ENCODE results near the gene HSF5.
"Not testable (repeated sequence)": the region's sequence is repeated elsewhere in the genome, so short reads cannot be mapped to it uniquely, and the experiment has no call there.

Gene HSF5

DNA sequence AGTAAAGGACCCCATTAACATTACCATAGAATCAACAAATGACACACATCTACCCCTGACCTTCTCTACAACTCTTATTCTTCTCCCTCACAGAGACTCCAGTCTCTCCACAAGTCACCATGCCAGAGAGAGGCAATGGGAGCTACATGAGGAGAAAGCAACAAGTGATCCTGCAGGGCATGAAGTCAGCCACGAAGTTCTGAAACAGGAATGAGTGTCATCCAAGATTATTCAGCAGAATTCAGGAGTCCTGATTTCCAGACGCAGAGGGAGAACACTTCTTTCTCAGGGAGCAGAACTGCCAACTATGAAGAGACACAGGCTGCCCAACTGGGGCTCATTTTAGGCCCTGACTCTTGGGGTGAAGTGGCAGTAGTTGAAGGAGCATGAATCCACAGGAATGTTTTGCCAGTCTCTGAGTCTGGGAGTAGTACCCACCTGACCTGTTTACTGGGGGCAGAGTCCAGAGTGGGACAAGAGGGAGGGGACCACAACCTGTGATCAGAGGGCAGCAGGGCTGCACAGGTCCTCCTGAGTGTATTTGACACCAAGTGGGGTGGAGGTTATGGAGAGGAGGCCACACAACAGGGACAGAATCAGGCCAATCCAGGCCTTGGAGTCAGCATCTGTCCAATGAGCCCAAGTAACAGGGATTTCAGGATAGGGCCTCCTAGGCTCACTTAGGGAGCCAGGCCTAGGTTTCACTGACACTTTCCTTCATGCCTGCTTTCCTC is 28.6 kb upstream of the HSF5 start:
- no peak for DNase-seq (ENCODE audit: low read depth)

DNA sequence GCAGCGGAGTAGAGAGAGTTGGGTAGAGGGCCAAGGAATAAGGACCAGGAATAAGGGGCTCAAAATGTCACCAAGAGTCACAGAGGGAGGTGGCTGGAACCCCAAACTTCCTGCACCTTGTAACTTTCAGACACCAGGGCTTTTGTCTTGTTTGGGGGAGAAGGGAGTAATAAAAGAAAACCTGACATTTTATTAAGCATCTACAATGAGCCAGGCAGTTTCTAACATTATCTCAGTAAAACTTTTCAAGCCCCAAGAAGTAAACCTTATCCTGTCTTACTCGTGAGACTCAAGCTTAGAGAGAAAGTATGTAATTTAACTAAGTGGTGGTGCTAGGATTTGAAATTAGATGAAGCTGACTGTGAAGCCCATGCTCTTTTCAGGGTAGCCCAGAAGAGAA is 27.1 kb upstream of the HSF5 start:
- no peak for DNase-seq (ENCODE audit: low read depth)

- DNase-seq (ENCODE audit: low read depth): no peak
Observed at GRCh38 chr17:58514770-58515157, 26.6 kb upstream of the HSF5 start.

GRCh38 chr17:58513965-58514769 is 26.0 kb upstream of the HSF5 start, which contains the start of gene MTMR4:
Gene MTMR4 (minus strand): TSS chr17:58514638. CDS start chr17:58514407, 231 bp downstream.
- peak; percentile 86 for DNase-seq (ENCODE audit: low read depth)

DNA sequence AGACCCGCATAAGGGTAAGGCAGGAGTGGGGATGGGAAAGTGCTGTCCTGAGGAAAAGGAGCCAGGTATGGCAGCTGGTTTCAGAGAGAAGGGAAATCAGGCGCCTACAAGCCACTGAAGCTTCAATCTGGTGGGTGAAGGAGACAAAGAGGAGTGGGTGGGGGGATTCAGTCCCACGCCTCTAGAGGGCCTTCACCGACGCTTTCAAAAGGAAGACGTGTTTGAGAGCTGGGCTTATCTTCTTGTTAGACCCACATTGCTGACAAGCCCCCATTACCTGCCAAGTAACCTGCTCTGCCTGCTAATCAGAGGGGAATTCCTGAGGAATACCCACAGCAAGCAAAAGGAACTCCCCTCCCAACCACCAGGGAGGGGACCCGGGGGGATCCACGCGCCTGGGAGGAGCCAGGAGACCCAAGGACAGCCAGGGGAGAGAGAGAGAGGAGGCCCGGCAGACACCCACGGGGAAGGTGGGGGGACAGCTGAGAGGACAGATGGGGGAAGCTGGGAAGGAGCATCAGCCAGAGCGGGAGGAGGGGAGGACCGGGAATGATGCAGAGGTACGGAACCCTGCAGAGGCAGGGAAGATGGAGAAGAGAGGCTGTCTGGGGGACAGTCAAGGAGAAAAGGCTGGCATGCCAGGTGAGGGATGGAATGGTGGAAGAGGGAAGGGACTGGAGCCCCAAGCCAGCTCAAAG is 25.2 kb upstream of the HSF5 start:
- DNase-seq (ENCODE audit: low read depth): no peak

DNA sequence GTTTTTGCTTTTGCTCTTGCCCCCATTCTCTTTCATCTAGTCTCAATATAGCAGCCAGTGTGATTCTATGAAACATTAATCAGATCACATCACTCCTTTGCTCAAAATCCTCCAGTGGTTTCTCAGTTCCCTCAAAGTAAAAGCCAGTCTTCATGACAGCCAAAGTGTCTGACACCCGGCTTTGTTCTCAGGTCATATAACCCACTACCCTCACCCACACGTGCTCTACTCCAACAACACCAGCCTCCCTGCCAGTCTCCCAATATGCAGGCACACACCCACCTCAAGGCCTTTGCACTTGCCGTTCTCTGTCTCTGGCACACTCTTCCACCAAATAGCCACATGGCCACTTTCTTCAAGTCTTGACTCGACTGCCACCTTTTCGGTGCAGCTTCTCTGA is 21.9 kb upstream of the HSF5 start:
- DNase-seq (ENCODE audit: low read depth): no peak

DNA sequence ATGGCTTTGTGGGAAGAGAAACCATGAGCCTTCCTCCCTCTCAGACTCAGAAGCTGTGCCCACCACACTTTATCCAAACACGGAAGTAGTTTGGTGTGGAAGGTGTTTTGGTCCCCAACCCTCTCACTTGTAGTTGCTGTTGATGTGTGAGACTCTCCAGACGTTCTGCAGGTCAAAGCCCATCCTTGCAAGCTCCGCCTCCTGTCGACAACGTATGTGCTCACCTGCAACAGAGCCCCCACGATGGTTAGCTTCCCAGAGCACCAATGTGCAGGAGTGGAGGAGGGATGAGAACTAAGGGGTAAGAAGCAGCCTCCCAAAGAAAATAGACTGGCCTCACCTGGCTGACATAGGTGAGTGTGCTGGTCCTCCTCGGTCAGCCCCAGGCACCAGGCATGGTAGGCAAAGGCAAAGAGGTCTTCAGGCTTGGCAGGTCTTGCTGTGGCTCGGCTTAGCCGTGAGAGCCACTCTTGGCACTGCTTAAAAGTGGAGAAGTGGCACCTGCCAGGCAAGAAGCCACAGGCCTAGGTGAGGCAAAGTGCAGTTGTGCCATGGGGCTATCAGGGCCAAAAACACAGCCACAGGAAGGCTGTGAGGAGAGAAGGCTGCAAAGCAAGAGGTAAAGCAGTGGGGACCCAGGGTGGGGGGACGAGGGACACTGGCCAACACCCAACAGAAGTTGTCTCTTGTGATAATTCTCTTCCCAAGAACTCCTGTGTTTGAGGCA is 20.3 kb upstream of the HSF5 start:
- no peak for DNase-seq (ENCODE audit: low read depth)

- peak; percentile 75 for DNase-seq (ENCODE audit: low read depth)
Observed at GRCh38 chr17:58507123-58507634, 19.0 kb upstream of the HSF5 start.

GRCh38 chr17:58506354-58507080 is 18.3 kb upstream of the HSF5 start:
- DNase-seq (ENCODE audit: low read depth): peak; percentile 52

DNA sequence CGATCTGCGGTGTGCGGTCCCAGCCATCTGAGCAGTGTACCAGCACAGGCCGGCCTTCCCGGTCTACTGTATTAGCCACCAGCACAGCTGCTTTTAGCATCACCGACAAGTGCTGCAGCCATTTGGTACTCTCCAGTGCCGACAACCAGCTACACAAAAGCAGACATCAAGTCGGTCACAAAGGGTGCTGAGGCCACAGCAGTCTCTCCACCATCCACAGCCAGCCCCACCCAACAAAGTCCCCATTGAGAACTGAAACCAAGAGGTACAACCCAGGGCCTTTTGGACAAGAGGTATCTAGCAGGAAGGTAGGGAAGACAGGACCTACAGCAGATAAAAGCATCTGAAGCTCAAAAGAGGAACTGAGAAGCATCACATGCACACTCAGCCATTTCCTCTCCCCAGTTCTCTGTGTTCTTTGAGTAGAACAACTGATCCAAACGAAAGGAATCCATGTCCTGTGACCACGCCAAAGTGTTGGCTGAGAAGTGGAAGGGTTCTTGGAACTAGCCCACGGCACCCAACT is 16.7 kb upstream of the HSF5 start:
- DNase-seq (ENCODE audit: low read depth): no peak

DNA sequence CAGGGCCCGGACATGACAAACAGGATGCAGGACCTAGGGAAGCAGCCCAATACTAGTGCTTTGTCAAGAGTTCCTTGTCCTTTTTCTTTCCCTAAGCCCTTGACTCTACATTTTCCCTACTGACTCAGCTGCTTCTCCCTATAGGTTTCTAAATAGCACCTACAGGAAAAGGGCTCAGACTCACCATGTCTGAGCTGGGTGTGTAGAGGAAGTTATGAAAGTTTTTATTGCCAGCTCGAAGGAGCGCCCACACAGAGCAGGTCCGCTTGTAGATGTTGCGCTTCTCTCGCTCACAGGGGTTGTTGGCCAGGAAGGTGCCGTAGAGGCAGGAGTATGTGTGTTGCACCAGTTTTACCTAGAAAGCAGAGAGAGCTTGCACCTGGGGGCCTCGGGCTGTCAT is 15.7 kb upstream of the HSF5 start:
- no peak for DNase-seq (ENCODE audit: low read depth)

DNA sequence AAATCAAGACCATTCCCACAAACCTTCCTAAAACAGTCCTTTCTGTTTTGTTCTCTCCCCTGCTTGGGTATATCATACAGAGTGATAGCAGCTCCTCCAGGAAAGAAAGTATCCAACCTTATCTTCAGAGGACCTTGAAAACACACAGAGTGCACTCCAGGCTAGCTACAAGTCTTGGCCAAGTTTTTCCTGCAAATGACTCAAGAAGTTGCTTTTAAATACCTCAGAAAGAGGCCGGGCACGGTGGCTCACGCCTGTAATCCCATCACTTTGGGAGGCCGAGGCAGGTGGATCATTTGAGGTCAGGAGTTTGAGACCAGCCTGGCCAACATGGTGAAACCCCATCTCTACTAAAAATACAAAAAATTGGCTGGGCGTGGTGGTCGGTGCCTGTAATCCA is 14.9 kb upstream of the HSF5 start:
- not testable (repeated sequence) for DNase-seq (ENCODE audit: low read depth)

- DNase-seq (ENCODE audit: low read depth): no peak
Observed at GRCh38 chr17:58501451-58501850, 13.2 kb upstream of the HSF5 start.

- DNase-seq (ENCODE audit: low read depth): no peak
Observed at GRCh38 chr17:58498177-58498828, 10.1 kb upstream of the HSF5 start.

DNA sequence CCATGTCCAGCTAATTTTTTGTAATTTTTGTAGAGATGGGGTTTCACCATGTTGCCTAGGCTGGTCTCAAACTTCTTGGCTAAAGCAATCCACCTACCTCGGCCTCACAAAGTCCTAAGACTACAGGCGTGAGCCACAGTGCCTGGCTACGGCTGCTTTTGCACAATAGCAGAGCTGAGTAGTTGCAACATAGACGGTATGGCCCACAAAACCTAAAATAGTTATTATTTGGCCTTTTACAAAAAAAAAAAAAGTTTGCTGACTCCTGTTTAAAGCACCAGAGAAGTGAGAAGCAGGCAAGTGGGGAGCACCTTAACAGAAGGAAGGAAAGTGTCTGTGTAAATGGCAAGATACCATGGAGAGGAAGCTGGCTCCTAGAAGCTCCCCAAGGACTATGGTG is 5.3 kb upstream of the HSF5 start:
- no peak for DNase-seq (ENCODE audit: low read depth)

GRCh38 chr17:58492238-58493121 is 4.3 kb upstream of the HSF5 start:
- DNase-seq (ENCODE audit: low read depth): no peak

DNA sequence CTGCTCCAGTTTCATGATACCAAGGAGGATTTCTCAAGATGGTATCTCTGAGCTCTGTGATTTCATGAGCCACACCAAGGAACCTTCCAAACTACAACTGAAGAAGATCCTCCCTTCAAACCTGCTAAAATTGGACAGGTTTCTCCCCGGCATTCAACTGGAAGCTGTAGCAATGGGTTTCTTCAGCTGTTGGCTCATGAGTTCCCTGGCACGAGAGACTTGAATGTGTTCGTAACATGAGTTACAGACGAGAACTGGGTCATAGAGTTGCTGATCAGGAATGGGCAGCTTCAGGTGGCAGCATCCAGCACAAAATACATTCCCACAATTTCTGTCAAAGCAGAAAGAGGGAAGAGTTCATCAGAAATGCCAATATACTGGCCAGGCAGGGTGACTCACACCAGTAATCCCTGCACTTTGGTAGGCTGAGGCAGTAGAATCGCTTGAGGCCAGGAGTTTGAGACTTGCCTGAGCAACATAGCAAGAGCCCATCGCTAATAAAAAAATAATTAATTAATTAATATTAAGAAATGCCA is 3.4 kb upstream of the HSF5 start:
- DNase-seq (ENCODE audit: low read depth): no peak

DNA sequence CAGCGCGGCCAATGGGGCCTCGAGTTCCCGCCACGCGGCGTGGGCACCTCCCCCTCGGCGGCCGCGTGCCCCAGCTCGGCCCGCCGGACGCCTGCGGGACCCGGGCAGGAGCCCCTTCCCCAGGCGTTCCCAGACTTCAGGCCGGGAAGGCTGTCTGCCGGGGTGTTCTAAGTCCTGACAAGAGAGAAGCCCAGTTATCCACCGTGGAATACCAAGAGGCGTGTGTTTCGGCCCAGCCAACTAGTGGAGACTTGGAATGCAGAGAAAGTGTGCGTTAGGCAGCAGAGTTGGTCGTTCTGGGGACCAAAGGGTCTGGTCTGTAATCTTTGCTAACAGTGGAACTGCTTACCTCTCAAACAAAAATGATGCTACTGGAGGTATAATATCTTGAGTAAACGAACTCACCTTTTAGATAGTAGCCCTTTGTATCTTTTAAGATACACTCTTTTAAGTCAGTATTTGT is 251 bp upstream of the HSF5 start:
- DNase-seq (ENCODE audit: low read depth): no peak

- no peak for DNase-seq (ENCODE audit: low read depth)
Observed at GRCh38 chr17:58484600-58484999, 3.6 kb downstream of the HSF5 start.

Measured in ELR (cell line).